ENCODE measurements around the gene TRIM50.
"Not testable (repeated sequence)": the region's sequence is repeated elsewhere in the genome, so short reads cannot be mapped to it uniquely, and the experiment has no call there.

TRIM50 gene

DNA sequence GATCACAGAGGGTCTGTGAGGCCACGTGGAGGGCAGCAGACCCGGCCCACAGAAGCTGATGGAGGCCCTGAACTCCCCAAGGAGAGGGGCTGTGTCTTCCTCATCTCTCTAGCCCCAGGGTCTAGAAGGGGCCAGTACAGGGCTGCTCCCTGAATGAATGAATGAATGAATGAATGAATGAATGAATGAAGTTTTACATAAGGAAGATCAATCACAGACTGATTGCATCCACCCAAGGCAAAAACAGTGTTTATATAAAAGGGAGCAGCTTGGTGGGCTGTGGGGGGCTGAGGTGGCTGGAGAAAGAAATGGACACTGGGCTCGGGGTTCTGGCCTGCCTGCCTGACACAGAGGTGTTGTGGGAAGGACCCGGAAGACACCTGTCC is 14.4 kb downstream of the TRIM50 start:
- no peaks in the 10 kb centered on the region for H3K9me2 ChIP-seq (ENCODE audit: low read depth, low read length)
- TF ChIP-seq, protein P1, sequence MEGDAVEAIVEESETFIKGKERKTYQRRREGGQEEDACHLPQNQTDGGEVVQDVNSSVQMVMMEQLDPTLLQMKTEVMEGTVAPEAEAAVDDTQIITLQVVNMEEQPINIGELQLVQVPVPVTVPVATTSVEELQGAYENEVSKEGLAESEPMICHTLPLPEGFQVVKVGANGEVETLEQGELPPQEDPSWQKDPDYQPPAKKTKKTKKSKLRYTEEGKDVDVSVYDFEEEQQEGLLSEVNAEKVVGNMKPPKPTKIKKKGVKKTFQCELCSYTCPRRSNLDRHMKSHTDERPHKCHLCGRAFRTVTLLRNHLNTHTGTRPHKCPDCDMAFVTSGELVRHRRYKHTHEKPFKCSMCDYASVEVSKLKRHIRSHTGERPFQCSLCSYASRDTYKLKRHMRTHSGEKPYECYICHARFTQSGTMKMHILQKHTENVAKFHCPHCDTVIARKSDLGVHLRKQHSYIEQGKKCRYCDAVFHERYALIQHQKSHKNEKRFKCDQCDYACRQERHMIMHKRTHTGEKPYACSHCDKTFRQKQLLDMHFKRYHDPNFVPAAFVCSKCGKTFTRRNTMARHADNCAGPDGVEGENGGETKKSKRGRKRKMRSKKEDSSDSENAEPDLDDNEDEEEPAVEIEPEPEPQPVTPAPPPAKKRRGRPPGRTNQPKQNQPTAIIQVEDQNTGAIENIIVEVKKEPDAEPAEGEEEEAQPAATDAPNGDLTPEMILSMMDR (IDR thresholded peaks at IDR 0.05; ENCODE audit: low read length) = no peak
- no peak for TF ChIP-seq EZH2 (IDR thresholded peaks at IDR 0.05; ENCODE audit: borderline replicate concordance, low read length)
- H2AFZ ChIP-seq (ENCODE audit: low read length) = no peak overlapping the region
- no peak overlapping the region for H3K4me2 ChIP-seq (ENCODE audit: low read length)
- no peak overlapping the region for H3K4me3 ChIP-seq (ENCODE audit: low read depth, low read length, poor library complexity, severe bottlenecking)
- H3K27ac ChIP-seq (ENCODE audit: low read depth, low read length, poor library complexity, severe bottlenecking) = no peak overlapping the region
- peaks cover 7% of the 10 kb centered on the region for H3K4me1 ChIP-seq (ENCODE audit: insufficient read depth, low read length, severe bottlenecking)
- H3K9me3 ChIP-seq (ENCODE audit: low read length) = no peaks in the 10 kb centered on the region; the same call in 1 of the 2 replicates
- H3K79me2 ChIP-seq (ENCODE audit: insufficient read depth, low read length) = no peaks in the 10 kb centered on the region
- H3K27me3 ChIP-seq (ENCODE audit: insufficient read depth, low read length) = no peaks in the 10 kb centered on the region
- no peak overlapping the region for H3K9ac ChIP-seq (ENCODE audit: low read length)
- H3K36me3 ChIP-seq (ENCODE audit: insufficient read depth, low read length) = no peaks in the 10 kb centered on the region
- no peaks in the 10 kb centered on the region for H4K20me1 ChIP-seq (ENCODE audit: insufficient read depth, low read length)
- H3F3A ChIP-seq (ENCODE audit: insufficient read depth, low read length) = no peaks in the 10 kb centered on the region

DNA sequence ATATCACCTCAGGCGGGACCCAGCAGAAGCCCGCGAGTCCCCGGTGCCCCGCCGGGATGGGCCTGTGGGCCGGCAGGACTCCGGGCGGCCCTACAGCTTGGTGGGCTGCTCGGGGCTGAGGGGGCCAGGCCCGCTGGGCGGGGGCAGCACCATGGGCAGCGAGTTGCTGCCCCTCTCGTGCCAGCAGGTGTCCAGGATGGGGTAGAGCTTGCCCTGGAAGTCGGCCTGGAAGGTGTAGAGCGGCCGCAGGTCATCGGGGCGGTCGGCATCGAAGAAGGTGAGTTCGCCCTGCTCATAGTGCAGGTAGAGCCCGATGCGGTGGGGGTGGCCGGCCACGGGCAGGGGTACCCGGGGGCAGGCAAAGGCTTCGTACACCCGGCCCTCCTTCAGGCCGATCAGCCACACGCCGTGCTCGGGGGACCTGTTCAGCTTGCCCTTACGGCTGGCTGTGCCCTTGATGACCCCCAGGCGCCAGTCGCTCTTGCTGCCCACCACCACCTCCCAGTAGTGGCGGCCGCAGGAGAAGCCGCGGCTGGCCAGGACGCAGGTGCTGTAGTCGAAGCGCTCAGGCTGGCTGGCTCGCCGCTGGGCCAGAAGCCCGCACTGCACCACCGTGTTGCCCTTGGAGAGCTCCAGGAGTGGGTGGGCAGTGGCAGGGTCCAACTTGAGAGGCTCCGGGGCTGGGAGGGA is 14.9 kb downstream of the TRIM50 start:
- TF ChIP-seq, protein P1 (IDR thresholded peaks at IDR 0.05; ENCODE audit: low read length) = no peak
- TF ChIP-seq EZH2 (IDR thresholded peaks at IDR 0.05; ENCODE audit: borderline replicate concordance, low read length) = no peak
- H3K4me2 ChIP-seq (ENCODE audit: low read length) = no peak overlapping the region

DNA sequence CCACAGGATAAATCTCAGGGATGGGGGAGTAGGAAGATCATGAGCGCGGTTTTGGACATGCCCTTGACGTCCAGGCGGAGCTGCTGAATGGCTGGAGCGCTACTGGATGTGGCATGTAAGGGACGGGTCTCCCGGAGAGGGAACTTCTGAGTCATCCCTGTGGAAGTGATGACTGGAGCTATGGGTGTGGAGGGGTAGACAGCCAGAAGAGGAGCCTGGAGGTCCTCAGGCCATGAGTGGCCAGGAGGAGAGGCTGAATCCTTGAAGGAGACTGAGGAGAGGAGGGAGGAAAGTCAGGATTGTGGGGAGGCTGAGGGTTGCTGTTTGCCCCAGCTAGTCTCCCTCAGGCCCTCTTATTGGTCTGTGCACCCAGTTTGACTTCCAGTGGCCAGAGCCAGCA is 16.5 kb downstream of the TRIM50 start:
- H3K36me3 ChIP-seq (ENCODE audit: insufficient read depth, low read length) = peaks cover 10% of the 10 kb centered on the region
- not testable (repeated sequence) for H3K9me3 ChIP-seq (ENCODE audit: low read length); H3K4me3 ChIP-seq (ENCODE audit: low read depth, low read length, poor library complexity, severe bottlenecking); H3K27me3 ChIP-seq (ENCODE audit: insufficient read depth, low read length); H3K9me2 ChIP-seq (ENCODE audit: low read depth, low read length); H3K9ac ChIP-seq (ENCODE audit: low read length); H2AFZ ChIP-seq (ENCODE audit: low read length); H3K27ac ChIP-seq (ENCODE audit: low read depth, low read length, poor library complexity, severe bottlenecking); H4K20me1 ChIP-seq (ENCODE audit: insufficient read depth, low read length); H3F3A ChIP-seq (ENCODE audit: insufficient read depth, low read length); H3K4me2 ChIP-seq (ENCODE audit: low read length)
- peaks cover 20% of the 10 kb centered on the region for H3K79me2 ChIP-seq (ENCODE audit: insufficient read depth, low read length)
- H3K4me1 ChIP-seq (ENCODE audit: insufficient read depth, low read length, severe bottlenecking) = peaks cover 22% of the 10 kb centered on the region

More for the DNA sequence above, 14.9 kb downstream of the TRIM50 start:
- Histone ChIP-seq H4K20me1 (ENCODE audit: insufficient read depth, low read length) (no peaks in the 10 kb centered on the region), H3K4me3 (ENCODE audit: low read depth, low read length, poor library complexity, severe bottlenecking) (no peak overlapping the region), H3K27ac (ENCODE audit: low read depth, low read length, poor library complexity, severe bottlenecking) (no peak overlapping the region), H3K9me2 (ENCODE audit: low read depth, low read length) (no peaks in the 10 kb centered on the region), H3F3A (ENCODE audit: insufficient read depth, low read length) (no peaks in the 10 kb centered on the region), H3K27me3 (ENCODE audit: insufficient read depth, low read length) (no peaks in the 10 kb centered on the region), H3K79me2 (ENCODE audit: insufficient read depth, low read length) (peaks cover 4% of the 10 kb centered on the region), H3K9me3 (ENCODE audit: low read length) (no peaks in the 10 kb centered on the region; the same call in 1 of the 2 replicates), H2AFZ (ENCODE audit: low read length) (no peak overlapping the region), H3K4me1 (ENCODE audit: insufficient read depth, low read length, severe bottlenecking) (peaks cover 9% of the 10 kb centered on the region), H3K9ac (ENCODE audit: low read length) (no peak overlapping the region), H3K36me3 (ENCODE audit: insufficient read depth, low read length) (no peaks in the 10 kb centered on the region; the same call in 1 of the 2 replicates)
